ENCODE measurements around the gene TCOF1. TPM values are rescaled to one million over a fixed set of nuclear protein-coding genes. Genes with fewer than 3 reads are reported as not detected.
"Not testable (repeated sequence)": the region's sequence is repeated elsewhere in the genome, so short reads cannot be mapped to it uniquely, and the experiment has no call there.

Gene TCOF1
- polyA plus RNA-seq, 4 donors: 29.5 to 46.3 (median 36.9) TPM

DNA sequence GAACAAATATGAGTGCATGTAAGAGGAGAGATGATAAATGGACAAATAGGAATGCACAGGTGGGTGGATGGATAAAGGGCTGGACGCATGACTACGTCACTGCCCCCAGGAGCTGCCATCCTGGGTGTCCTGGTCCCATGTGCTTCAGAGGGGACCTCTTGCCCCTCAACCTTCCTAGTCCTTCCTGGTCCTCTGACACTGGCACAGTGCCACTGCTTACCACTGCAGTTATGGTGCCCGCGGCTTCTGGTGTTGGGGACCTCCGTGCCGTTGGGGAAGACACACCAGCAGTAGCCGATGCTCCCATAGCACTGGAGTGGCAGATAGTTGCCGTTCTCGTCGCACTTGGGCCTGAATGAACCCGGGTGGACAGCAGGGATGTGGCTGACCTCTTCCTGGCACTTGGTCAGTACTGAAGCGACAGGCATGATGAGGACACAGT, 45.4 kb downstream of the TCOF1 start:
- DNase-seq (ENCODE audit: low read depth in 4 of 4, low spot score in 2 of 4): no peak

DNA sequence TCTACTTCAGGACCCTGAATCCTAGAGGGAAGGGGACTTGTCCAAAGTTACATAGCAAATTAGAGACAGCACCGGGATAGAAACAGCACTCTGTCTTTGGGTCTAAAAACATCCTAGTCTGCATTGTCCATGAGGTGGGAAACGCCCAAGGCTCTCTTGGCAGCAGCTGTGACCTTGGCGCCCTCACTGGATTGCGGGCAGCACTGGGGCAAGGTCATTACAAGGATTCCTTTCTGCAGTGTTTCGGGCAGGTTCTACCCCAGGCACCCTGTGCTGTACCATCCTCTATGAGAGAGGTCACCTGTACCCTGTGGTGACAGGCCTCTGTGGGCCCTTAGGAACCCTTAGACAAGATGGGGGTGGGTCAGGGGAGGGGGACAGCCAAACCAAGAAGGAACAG, 46.6 kb downstream of the TCOF1 start:
- no peak for DNase-seq (ENCODE audit: low read depth in 4 of 4, low spot score in 2 of 4)

DNA sequence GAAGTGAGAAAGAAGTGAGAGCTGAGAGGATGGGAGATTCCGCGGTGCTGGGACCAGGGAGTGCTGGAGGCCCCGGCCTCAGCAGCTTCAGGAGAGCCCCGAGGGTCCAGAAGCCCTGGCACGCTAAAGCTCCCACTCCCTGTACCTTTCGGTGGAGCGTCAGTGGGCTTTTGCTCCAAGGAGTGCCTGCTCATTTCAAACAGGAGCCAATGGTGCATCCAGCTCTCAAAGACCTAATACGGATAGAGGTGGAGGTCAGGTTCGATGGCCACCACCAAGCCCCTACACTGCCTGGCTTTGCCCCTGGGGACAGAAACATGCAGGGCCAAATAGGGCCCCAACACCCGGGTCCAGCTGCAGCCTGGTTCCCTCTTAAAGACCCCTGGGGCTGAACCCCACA, 47.0 kb downstream of the TCOF1 start:
- no peak for DNase-seq (ENCODE audit: low read depth in 4 of 4, low spot score in 2 of 4)

DNA sequence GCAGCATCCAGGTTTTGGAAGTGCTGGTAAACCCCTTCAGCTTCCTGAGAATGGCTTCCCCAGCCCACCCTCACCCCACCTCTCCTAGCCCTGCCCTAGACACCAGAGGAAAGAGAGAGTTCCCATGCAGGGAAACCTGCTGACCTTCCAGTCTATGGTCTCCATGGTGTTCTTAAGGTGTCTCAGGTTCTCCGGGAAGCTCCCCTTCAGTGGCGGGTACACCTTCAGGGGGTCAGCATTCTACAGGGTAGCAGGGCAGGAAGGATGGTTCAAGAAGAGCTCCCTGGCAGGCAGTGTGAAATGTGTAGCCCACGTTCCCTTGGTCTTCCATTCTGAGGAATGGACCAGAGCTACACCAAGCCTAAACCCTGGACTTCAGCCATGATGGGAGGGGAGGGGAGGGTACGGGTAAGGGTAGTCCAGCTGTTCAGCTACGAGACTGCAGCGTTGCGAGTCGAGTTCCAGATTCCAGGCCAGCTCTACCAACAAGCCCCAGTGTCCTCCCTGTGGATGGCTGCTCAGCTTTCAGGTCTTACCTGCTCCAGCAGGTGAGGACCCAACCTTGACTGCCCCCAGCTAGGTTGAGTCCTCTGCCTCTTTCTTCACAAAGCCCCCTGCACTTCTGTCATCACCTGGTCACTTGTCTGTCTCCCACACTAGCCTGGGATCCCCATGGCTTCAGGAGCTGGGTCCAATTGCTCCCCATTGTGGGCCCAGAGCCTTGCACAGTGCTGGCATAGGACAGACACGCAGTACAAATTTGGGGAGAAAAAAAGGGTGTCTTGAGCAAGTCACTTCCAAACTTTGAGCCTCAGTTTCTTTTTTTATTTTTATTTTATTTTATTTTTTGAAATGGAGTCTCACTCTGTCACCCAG, 47.7 kb downstream of the TCOF1 start:
- no peak for DNase-seq (ENCODE audit: low read depth in 4 of 4, low spot score in 2 of 4)

DNA sequence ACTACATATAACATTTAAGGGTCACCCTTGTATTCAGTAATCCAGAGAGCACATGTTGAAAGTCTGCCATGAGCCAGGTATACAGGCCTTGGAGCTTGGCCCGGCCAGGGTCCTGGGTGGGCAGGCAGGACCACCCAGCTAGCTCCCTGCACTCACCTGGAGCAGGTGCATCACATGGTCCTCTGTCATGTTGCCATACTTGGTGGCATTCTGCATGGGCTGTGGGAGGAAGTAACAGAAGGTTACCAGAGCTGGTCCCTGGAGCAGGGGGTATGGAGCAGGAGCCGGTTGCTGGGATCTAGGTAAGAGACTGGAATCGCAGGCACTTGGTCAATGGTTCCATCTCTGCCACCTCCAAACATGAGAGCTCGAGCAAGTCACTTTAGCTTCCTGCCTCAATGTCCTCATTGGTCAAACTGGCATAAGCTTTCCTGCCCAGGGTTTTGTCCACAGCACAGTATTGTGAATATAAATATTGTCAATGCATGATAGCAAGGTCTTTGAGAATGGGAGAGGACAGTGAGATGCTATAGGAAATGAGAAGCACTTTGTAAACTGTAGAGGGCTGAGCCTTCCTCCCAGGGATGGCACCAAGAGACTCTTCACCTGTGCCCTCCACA, 48.7 kb downstream of the TCOF1 start:
- DNase-seq (ENCODE audit: low read depth in 4 of 4, low spot score in 2 of 4): no peak

DNA sequence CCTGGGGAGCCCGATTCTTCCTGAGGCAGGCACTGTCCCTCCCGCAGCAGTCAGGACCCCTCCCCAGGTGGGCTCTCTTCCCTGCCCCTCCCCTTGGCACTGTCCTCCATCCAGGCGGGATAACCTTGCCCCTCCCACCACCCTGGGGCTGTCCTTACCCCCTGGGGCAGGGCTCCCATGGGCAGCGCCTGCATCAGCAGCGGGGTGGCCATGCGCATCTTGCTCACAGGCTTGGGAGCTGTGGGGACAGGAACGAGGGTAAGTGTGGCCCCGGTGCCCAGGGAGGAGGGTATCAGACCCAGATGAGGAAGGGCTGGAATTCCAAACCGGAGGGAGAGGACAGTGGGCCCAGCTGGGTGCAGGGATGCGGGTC, 49.2 kb downstream of the TCOF1 start:
- DNase-seq (ENCODE audit: low read depth in 4 of 4, low spot score in 2 of 4): no peak

DNA sequence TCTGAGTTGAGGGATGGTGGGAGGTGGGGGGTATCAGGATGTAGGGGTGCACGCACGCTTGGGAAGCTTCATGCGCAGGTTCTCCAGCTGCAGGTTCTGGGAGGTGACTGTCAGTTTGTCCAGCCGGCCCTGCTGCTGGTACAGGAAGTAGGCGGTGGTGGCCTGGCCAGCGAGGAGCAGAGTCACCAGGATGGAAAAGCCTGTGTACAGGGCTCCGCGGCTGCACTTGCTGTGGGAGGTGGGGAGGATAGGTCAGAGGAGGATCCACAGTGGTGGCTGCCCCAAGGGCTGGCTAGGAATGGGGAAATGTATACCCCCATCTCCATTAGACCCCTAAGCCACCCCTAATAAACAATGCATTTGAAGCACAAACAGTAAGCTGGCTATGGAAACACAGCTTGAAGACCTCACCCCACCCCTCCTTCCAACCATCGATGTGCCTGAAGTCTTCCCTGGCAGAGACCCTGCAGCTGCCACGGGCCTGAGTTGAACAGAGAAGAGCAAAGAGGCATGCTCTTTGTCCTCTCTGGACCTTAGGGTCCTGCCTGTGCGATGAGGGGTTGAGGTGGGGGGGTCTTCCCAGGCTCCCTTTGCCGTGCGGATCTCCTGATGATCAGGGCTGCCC, 49.7 kb downstream of the TCOF1 start:
- DNase-seq (ENCODE audit: low read depth in 4 of 4, low spot score in 2 of 4): no peak

DNA sequence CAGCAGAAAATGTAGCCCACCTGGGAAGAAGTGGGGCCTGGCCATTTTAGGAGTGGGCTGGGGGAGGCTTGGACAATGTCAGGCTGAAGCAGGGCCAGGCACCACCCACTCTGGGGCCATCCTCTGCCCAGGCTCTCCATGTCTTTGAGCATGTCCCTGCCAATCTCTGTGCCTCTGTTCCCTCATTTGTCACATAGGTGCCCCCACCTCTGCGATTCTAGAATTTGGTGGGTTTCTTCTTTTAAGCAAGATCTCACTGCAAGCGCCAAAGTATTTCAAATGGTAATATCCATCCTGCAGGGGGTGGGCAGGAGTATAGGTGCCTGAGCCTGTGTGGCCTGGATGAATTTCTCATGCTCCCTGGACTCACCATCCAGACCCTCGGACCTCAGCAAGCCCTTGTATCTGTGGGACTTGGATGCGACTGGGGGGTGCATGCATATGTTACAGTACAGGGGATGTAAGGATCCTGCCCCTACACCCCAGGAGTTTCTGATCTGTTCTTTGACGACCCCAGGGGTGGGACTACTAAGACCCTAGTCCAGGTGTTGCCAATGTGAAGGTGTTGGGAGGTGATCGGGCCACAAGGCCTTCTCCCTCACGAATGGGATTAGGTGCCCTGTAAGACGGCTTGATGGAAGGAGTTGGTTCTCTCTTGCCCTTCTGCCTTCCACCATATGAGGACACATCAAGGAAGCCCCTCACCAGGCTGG, 50.9 kb downstream of the TCOF1 start:
- no peak for DNase-seq (ENCODE audit: low read depth in 4 of 4, low spot score in 2 of 4)

DNA sequence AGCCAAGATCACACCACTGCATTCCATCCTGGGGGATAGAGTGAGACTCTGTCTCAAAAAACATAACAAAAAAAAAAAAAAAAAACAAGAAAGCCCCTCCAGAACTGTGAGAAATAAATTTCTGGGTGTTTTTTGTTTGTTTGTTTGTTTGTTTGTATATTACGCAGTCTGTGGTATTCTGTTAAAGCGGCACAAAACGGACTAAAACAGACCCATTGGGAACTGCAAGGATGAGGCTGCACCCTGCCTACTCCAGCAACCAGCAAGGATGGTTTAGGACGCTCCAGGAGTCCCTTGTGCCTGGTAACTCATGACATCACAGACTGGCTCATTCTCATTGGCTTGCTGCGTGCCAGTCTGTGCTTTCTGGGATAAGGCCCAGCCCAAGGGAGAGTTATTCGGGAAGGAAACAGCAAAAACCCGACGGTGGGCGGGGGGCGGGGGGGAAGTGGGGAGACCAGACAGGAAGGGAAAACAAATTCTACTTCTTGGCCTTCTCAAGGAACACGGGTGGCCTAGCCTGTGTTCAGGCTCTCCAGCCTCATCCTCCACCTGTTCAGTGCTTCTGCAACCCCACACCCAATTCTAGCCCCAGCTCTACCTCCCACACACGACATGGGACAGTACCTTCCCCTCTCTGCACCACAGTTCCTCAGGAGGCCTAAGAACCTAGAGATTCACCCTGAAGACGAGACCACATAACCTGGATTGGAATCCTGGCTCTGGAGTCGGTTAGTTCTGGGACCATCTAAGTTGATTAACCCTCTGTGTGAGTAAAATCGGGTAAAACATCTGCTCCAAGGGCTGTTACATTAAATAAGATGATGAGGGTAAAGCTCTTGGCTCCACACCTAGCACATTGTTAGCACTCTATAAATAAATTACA, 52.4 kb downstream of the TCOF1 start:
- DNase-seq (ENCODE audit: low read depth in 4 of 4, low spot score in 2 of 4): peak in 3 of 4 donors; percentile 59 to 84 (median 76)

DNA sequence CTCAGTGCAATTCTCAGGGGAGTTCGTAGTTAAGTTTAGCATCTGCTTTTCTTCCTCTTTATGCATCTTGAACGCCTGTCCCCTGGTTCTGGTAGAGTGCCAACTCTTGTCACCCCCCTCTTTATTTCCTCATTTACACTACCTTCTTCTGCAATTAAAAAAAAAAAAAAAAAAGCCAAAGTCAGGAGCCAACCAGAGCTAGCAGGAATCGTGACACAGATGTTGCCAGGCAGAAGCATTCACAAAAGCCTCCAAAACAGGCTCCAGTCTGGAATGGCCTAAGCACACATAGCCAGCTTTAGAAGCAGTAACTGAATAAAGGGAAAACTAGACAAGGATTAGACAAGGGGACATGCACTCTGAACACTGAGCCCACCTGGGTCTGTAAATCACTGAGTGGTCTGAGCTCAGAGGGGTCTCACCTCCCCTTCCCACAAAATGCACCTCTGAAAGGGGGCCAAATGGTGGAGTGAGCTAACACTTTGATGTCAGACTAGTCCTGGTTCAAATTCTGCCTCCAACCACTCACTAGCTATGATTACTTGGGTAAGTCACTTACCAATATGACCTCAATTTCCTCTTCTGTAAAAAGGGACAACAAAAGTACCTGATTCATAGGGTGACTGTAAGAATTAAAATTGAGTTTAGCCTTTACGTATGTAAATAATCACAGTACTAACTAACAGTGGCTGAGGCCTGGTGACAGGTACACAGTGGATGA, 53.2 kb downstream of the TCOF1 start:
- DNase-seq (ENCODE audit: low read depth in 4 of 4, low spot score in 2 of 4): peak in 3 of 4 donors; percentile 37 to 81 (median 60)

DNA sequence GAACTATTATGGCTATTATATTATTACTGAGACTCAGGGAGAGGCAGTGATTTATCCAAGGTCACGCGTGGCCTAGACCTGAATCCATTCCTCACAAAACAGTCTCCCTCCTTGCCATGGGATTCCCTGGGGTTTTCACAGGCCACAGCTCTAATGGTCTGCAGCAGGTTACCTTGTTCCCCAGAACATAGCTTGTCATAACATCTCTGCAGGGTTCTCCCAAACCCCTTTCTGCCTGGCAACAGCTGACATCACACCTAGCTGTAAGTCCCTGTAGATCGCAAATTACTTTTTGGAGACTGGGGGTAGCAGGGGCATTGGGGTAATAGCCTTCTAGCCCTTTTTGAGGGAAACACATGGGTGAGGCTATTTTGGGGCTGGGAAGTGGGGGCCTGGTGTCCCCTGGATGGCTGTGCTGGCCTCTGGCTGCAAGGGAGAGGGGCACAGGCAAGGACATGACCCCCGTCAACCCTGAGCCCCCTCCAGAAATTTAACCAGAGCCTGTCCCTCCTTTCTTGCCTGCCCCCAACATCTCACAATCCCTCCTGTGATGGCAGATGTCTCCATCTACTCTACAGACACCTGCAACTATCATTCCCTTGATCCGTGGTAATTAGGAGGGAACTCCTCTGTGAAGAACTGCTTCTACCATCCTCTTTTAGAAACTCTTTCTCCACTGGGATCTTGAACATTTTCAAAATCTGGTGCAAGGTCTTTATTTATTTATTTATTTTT, 53.9 kb downstream of the TCOF1 start:
- no peak for DNase-seq (ENCODE audit: low read depth in 4 of 4, low spot score in 2 of 4)

DNA sequence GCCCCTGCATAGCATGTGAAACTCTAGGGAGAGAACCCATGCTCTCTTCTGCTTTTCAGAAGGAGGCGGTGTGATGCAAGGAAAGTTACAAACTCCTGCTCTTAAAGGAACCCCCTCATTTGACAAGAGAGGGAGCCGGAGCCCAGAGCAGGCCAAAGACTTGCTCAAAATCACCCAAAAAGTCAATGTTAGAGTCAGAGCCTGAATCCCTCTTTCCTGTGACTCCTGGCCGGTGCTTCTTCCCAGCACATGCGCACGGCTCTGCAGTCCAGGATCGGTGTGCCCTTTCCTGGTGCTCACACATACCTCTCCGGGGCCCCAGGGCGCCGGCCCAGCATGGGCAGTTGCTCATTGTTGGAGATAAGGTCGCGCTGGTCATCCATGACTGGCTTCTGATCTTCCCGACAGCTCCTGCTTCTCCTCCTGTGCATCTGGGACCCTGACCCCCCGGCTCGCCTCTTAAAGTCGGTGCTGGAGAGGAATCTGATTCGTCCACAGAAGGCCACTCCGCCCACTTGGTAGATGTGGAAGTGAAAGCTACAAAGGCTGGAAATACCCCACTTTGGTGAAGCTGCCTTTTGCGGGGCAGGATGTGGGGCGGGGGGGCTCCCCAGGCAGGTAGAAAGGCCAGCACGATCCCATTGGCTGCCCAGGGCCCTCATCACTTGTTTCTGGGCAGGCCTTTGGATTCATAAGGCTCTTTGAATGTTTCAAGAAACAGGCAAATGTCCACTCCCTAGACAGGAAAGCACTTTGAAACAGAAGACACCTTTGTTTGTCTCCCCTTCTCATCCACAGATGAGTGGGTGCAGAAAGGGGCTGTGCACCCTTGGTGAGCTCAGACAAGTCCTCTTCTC, 55.0 kb downstream of the TCOF1 start, which contains the start of gene CD74:
CD74 (minus strand) TSS at position 592 of the 857 bp plus-strand sequence; CDS start at position 431, 161 bp downstream.
- peak in 3 of 4 donors; percentile 58 to 75 (median 62) for DNase-seq (ENCODE audit: low read depth in 4 of 4, low spot score in 2 of 4)

DNA sequence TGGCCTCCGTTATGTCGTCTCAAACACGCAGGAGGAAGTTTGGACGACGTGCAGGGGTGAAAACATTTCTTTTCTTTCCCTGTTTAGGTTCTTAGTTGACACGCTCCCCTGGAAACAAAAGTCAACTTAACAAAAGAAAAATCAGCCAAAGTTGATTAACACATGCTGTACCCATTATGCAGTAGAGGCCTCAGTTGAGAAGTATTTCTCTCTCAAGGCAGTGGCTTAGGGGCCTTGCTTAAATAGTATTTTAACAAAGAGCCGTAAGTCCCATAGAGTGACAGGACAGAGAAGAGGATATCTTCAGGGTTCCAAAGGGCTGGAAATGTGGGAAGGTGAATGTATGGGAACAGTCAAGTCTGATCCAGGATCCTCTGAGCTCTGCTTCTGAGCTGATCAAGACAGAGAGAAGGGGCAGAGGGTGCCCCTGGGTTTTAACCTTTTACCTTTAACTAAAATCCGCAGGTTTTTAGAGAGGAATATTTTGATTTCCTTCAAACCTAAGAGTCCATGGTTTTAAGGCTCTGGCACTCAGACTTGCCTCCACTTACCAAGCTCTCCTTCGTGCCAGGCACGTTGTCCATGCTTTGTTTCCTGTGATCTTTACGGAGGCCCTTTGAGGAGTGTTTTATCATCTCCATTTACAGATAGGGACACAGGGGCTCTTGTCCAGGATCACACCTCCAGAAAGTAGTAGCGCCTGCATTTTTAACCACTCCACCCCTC, 55.8 kb downstream of the TCOF1 start:
- peak in 1 of 4 donors; percentile 27 for DNase-seq (ENCODE audit: low read depth in 4 of 4, low spot score in 2 of 4)

DNA sequence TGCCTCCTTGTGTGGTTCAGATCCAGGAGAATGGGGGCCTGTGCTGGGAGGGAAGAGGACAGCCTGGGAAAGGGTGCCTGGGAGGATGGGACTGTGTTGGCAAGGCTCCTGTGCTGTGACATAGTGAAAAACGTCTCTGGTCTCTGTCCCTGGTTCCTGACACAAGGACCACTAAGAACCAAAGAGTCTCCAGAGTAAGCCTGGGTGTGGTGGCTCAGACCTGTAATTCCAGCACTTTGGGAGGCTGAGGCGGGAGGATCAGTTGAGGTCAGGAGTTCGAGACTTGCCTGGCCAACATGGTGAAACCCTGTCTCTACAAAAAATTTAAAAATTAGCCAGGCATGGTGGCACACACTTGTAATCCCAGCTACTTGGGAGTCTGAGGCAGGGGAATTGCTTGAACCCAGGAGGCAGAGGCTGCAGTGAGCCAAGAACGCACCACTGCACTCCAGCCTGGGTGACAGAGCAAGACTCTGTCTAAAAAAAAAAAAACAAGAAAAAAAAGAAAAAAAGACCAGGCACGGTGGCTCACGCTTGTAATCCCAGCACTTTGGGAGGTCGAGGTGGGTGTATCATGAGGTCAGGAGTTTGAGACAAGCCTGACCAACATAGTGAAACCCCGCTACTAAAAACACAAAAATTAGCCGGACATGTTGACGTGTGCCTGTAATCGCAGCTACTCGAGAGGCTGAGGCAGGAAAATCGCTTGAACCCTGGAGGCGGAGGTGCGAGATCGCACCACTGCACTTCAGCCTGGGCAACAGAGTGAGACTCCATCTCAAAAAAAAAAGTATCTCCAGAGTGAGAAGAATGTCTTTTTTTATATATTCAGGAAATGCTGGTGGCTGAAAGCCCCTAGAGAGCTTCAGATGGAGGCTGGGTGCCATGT, 56.6 kb downstream of the TCOF1 start:
- DNase-seq (ENCODE audit: low read depth in 4 of 4, low spot score in 2 of 4): not testable (repeated sequence)

DNA sequence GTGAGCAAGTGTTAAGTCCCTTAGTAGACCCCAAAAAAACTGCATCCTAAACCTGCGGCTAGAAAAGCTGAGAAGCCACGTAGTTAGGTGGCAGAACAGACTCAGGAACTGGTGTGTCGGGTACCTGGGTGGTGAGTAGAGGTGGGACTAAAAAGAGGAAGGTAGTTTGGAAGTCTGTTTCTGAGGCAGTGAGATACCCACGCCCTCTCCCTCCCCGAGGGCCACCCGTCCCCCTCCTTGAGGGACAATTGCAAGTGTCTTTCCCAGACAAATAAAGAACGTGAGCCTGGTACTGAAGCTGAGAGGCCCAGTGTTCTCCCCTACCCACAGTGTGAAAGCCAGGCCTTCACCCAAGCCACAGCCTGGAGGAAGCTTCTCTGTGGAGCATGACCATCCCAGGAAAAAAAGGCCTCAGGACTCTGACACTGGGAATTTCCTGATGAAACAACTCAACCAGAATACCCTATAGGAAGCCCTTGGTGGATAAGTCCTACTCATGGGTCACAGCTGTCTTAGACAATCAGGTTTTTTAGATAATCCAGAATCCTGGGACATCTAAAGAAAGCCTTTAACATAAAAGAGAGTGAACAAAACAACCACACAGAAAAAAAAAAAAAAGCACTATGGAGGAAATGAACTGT, 62.3 kb downstream of the TCOF1 start:
- DNase-seq (ENCODE audit: low read depth in 4 of 4, low spot score in 2 of 4): no peak

Measured in left renal cortex interstitium (tissue), 4 donors.